ENCODE results near the gene CYP4V2. TPM values are rescaled to one million over a fixed set of nuclear protein-coding genes. Genes with fewer than 3 reads are reported as not detected.

CYP4V2 gene
- total and polyA plus RNA-seq, 8 donors = 6.4 to 27.8 (median 14.6) TPM

DNA sequence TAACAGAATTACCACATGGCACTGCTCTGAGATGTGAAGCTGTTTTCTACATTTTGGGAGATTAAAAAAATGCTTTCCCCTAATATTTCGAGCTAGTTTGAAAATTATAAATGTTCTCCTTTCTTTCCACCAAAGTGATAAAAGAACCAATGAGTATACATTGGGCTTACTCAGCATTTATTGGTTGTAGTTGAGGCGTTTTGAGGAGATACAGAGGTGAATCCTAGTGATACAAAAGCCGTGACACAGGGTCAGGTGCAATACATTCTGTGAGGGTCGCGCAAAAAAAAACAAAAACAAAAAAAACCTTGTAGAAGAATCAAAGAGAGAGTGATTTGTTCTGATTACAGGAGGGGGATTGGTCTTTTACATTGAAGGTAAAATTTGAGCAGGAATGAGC is 32.4 kb upstream of the CYP4V2 start:
- Histone ChIP-seq H3K4me1 (no peaks in the 10 kb centered on the region), H3K4me3 (no peak overlapping the region), H3K27me3 (no peaks in the 10 kb centered on the region), H3K9me3 (no peaks in the 10 kb centered on the region), H3K27ac (no peak overlapping the region), H3K36me3 (peaks cover 0 to 19% of the 10 kb centered on the region in 2 donors)
- TF ChIP-seq, protein P1, sequence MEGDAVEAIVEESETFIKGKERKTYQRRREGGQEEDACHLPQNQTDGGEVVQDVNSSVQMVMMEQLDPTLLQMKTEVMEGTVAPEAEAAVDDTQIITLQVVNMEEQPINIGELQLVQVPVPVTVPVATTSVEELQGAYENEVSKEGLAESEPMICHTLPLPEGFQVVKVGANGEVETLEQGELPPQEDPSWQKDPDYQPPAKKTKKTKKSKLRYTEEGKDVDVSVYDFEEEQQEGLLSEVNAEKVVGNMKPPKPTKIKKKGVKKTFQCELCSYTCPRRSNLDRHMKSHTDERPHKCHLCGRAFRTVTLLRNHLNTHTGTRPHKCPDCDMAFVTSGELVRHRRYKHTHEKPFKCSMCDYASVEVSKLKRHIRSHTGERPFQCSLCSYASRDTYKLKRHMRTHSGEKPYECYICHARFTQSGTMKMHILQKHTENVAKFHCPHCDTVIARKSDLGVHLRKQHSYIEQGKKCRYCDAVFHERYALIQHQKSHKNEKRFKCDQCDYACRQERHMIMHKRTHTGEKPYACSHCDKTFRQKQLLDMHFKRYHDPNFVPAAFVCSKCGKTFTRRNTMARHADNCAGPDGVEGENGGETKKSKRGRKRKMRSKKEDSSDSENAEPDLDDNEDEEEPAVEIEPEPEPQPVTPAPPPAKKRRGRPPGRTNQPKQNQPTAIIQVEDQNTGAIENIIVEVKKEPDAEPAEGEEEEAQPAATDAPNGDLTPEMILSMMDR (IDR thresholded peaks at IDR 0.05) = no peak
- DNase-seq (no peak), ATAC-seq (no peak)
- intact Hi-C loops (cut with DNase I) = no loop called here

DNA sequence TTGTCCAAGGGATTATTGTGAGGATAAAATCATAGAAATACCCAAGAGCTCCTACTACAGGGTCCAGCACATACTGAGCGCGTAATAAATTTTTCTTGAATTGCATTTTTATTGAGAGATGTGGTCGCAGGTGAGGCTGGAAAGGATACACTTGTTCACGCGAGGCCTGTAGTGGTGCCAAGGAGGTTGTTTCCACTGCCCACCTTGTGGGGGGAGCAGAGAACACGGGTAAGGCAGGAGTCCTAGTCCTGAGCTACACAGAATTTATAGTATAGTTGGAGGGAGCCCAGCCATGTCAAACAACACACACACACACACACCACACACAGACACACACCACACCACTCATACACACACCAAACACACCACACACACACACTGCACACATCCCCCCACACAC is 31.8 kb upstream of the CYP4V2 start:
- no peak overlapping the region for H3K4me3 ChIP-seq
- TF ChIP-seq, protein P1 (IDR thresholded peaks at IDR 0.05) = no peak
- H3K27ac ChIP-seq = no peak overlapping the region
- DNase-seq (no peak), ATAC-seq (no peak)
- H3K27me3 ChIP-seq = no peaks in the 10 kb centered on the region
- no peaks in the 10 kb centered on the region for H3K9me3 ChIP-seq
- intact Hi-C loops (cut with DNase I) = no loop called here
- H3K4me1 ChIP-seq = no peaks in the 10 kb centered on the region
- peaks cover 0 to 19% of the 10 kb centered on the region in 2 donors for H3K36me3 ChIP-seq

DNA sequence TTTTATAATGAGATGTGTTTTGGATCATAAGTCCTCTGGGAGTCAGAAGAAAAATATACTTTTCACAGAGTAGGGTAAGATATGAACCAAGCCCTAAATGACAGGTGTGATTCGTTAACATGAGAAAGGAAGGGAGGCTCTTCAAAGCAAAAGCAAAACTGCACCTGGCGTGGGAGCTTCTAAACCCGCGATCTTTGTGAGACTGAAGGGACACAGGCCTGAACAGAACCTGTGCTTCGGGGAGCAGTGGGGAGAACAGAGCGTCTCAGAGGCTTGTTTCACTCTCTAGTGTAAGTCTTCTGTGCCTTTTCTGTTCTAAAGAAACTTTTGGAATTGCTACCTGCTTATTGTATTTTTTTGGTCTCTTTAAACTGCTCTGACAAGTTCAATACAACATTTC is 30.2 kb upstream of the CYP4V2 start:
- H3K9me3 ChIP-seq = no peaks in the 10 kb centered on the region
- H3K4me1 ChIP-seq = no peaks in the 10 kb centered on the region
- DNase-seq = no peak
- no peak overlapping the region for H3K4me3 ChIP-seq
- H3K27me3 ChIP-seq = no peaks in the 10 kb centered on the region
- intact Hi-C loops (cut with DNase I) = no loop called here
- H3K27ac ChIP-seq = no peak overlapping the region
- H3K36me3 ChIP-seq = peaks cover 0 to 18% of the 10 kb centered on the region in 2 donors
- TF ChIP-seq, protein P1 (IDR thresholded peaks at IDR 0.05) = no peak
- ATAC-seq = no peak

DNA sequence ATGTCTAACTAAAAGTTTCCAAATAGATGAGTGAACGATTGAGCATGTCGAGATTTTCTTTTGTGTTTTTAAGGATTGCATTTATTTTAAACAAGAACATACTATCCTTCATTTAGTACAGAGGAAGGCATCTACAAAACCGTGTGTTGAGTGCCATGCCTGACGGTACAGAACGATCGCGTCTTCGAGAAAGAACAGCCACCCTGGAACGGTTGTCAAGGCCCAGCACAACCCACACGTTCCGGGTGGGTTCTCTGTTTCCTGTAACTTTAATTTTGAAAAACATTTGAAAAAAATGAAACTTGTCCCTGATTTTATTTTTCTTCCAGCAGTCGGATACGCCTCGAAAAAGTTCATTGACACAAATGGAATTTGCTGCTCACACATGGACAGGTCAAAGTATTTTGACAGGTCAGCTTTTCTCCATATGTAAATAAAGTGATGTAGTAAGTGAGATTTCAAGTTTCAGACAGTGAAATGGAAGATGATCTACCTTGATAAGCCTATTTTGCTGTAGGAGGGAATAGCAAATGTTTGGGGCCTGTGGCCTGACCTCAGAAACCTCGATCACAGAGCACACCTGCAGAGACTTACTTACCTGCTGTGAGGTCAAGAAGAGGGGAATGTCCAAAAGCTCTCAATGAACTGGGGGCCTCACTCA is 24.4 kb upstream of the CYP4V2 start:
- no peak for ATAC-seq
- intact Hi-C loops (cut with DNase I) = no loop called here
- no peak overlapping the region for H3K27ac ChIP-seq
- H3K36me3 ChIP-seq = no peaks in the 10 kb centered on the region
- no peak for DNase-seq
- no peaks in the 10 kb centered on the region for H3K27me3 ChIP-seq
- H3K4me1 ChIP-seq = no peaks in the 10 kb centered on the region
- no peak overlapping the region for H3K4me3 ChIP-seq
- no peaks in the 10 kb centered on the region for H3K9me3 ChIP-seq
- TF ChIP-seq, protein P1 (IDR thresholded peaks at IDR 0.05) = no peak

DNA sequence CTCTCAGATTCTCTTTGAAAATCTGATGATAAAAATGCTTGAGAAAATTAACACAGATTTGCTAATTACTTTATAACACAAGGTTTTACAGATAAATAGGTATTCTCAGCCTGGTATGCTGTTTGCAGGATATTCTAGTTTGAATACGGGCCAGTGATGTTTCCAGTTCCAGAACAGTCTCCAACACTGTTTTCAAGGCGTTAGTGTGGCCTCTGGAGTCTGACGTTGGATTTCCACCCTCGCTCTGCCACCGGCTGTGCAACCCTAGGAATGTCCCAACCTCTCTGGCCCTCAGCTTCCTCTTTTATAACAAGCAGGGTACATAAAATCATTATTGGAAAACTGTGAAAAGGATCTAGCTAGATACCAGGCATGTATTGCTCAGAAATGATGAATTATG is 23.8 kb upstream of the CYP4V2 start:
- H3K27me3 ChIP-seq = no peaks in the 10 kb centered on the region
- no peaks in the 10 kb centered on the region for H3K9me3 ChIP-seq
- no peak overlapping the region for H3K27ac ChIP-seq
- DNase-seq = no peak
- no peaks in the 10 kb centered on the region for H3K4me1 ChIP-seq
- TF ChIP-seq, protein P1 (IDR thresholded peaks at IDR 0.05) = no peak
- no peaks in the 10 kb centered on the region for H3K36me3 ChIP-seq
- ATAC-seq = no peak
- intact Hi-C loops (cut with DNase I) = no loop called here
- no peak overlapping the region for H3K4me3 ChIP-seq
